Thoracic aorta (tissue), 2 donors: Measurements from ENCODE around the gene REV3L. TPM values are rescaled to one million over a fixed set of nuclear protein-coding genes. Genes with fewer than 3 reads are reported as not detected.
A peak's percentile ranks its signal among the peaks of the same experiment; 100 is the strongest.

Source experiments
- ATAC-seq: fragments of 150-250 bp; one replicate; pipeline ENCODE4 v1.8.0; 2017; ENCODE audit warnings: low read depth; ENCODE audit not compliant: insufficient number of reproducible peaks, low FRiP score
- DNase-seq: peaks from one replicate; pipeline ENCODE4 v3.0.0-alpha.2; 2020; ENCODE audit warnings: low spot score
- H3K27ac ChIP-seq, 2 donors: fragments of 200-600 bp; sonication (generic); 1 replicate in 1 of 2; 2 replicates in 1 of 2; pipeline ENCODE4 v1.5.1; 2016; ENCODE audit warnings: mild to moderate bottlenecking in 2 of 2, moderate library complexity in 2 of 2
- H3K27me3 ChIP-seq: fragments of 200-600 bp; sonication (generic); replicated peaks from 2 replicates; pipeline ENCODE4 v1.6.0; 2016; ENCODE audit warnings: mild to moderate bottlenecking; ENCODE audit not compliant: insufficient read depth
- H3K36me3 ChIP-seq: fragments of 200-600 bp; sonication (generic); one replicate; pipeline ENCODE4 v1.5.1; 2016
- H3K4me1 ChIP-seq, 2 donors: fragments of 200-600 bp; sonication (generic); 1 replicate in 1 of 2; 2 replicates in 1 of 2; pipeline versions ENCODE4 v1.5.1 to v1.6.0; 2016; ENCODE audit warnings: low read depth in 2 of 2, mild to moderate bottlenecking in 1 of 2; ENCODE audit not compliant: control insufficient read depth in 1 of 2
- H3K4me3 ChIP-seq: fragments of 200-600 bp; sonication (generic); 2 replicates; pipeline ENCODE4 v1.5.1; 2016; ENCODE audit warnings: mild to moderate bottlenecking
- H3K9me3 ChIP-seq: fragments of 200-600 bp; sonication (generic); 2 replicates; pipeline ENCODE4 v1.5.1; 2016
- total RNA-seq, 2 donors: library from RNA; depleted of rRNA; stranded (reverse); fragments of >200 nt; gene quantifications; one replicate each; pipeline versions ENCODE4 v1.1.0 to v1.2.3, GENCODE V29; 2016
- TF ChIP-seq, protein P1 (sequence below): fragments of 200-600 bp; sonication (generic); IDR thresholded peaks from one replicate; pipeline ENCODE4 v1.5.1; 2019; ENCODE audit warnings: antibody characterized with exemption

The REV3L gene
- total RNA-seq, 2 donors from 2014 or later, result 25.6 to 59.8 TPM

DNA sequence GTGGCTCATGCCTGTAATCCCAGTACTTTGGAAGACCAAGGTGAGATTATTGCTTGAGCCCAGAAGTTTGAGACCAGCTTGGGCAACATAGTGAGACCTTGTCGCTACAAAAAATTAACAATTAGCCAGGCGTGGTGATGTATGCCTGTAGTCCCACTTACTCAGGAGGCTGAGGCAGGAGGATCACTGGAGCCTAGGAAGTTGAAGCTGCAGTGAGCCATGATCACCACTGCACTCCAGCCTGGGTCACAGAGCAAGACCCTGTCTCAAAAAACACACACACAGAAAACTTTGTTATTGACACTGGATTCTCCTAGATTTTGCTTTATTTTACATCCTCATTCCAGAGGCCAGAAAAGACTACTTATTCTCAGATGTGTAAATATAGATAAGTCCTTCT is 9.5 kb upstream of the REV3L start:
- TF ChIP-seq, protein P1, sequence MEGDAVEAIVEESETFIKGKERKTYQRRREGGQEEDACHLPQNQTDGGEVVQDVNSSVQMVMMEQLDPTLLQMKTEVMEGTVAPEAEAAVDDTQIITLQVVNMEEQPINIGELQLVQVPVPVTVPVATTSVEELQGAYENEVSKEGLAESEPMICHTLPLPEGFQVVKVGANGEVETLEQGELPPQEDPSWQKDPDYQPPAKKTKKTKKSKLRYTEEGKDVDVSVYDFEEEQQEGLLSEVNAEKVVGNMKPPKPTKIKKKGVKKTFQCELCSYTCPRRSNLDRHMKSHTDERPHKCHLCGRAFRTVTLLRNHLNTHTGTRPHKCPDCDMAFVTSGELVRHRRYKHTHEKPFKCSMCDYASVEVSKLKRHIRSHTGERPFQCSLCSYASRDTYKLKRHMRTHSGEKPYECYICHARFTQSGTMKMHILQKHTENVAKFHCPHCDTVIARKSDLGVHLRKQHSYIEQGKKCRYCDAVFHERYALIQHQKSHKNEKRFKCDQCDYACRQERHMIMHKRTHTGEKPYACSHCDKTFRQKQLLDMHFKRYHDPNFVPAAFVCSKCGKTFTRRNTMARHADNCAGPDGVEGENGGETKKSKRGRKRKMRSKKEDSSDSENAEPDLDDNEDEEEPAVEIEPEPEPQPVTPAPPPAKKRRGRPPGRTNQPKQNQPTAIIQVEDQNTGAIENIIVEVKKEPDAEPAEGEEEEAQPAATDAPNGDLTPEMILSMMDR, result no peak
- H3K9me3 ChIP-seq, result no peaks in the 10 kb centered on the region
- no peak for DNase-seq
- ATAC-seq, result no peak
- no peaks in the 10 kb centered on the region for H3K36me3 ChIP-seq
- H3K4me3 ChIP-seq, result no peak overlapping the region
- no peaks in the 10 kb centered on the region for H3K27me3 ChIP-seq
- H3K27ac ChIP-seq, result no peak overlapping the region
- H3K4me1 ChIP-seq, result peaks cover 7 to 21% of the 10 kb centered on the region in 2 donors

DNA sequence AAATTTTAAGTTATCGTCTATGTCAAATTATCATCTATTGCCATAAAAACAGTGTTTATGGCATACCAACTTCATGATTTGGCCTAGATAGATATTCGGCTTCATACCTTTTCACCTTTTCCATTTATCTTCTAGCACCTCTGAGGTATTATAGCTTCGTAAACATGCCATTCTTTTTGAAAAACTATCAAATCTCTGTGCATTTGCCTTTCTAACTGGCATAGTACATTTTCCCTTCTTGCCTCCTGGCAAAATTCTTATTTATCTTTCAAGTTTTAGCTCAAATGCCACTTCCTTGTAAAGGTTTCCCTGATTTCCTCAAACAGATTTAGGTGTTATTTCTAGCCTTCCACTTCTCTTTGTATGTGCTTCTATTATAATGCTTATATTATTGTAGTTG is 7.0 kb upstream of the REV3L start:
- DNase-seq (no peak), ATAC-seq (no peak)
- H3K9me3 ChIP-seq, result no peaks in the 10 kb centered on the region
- TF ChIP-seq, protein P1, result no peak
- no peaks in the 10 kb centered on the region for H3K27me3 ChIP-seq
- H3K27ac ChIP-seq, result no peak overlapping the region
- H3K4me1 ChIP-seq, result peaks cover 8 to 36% of the 10 kb centered on the region in 2 donors
- no peaks in the 10 kb centered on the region for H3K36me3 ChIP-seq
- no peak overlapping the region for H3K4me3 ChIP-seq

GRCh38 chr6:111487661-111488060 is 4.6 kb upstream of the REV3L start:
- DNase-seq (no peak), ATAC-seq (no peak)
- H3K9me3 ChIP-seq, result no peaks in the 10 kb centered on the region
- H3K27ac ChIP-seq, result no peak overlapping the region
- TF ChIP-seq, protein P1, result no peak
- no peak overlapping the region for H3K4me3 ChIP-seq
- peaks cover 11 to 37% of the 10 kb centered on the region in 2 donors for H3K4me1 ChIP-seq
- H3K36me3 ChIP-seq, result no peaks in the 10 kb centered on the region
- no peaks in the 10 kb centered on the region for H3K27me3 ChIP-seq

DNA sequence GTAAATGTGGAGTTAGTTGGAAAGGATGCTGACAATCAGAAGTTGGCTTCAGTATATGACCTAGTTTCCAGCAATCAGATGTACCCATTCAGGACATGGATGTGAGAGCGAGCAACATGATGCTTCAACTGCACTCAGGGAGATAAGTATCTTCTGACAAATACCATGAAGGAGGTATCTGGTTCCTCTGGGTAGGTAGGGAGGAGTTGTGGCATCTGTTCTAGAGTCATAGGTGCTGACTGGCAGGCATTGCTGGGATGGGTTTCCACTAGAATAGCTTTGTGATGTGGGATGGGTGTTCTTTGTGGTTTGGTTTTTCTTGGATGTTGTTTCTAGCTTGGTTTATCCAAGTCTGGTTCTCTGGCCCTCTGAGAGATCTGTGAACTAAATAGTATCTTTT is 3.9 kb upstream of the REV3L start:
- Histone ChIP-seq H3K4me3 (no peak overlapping the region), H3K27me3 (no peaks in the 10 kb centered on the region), H3K4me1 (peaks cover 11 to 37% of the 10 kb centered on the region in 2 donors), H3K9me3 (no peaks in the 10 kb centered on the region), H3K27ac (peak overlapping the region in 1 of 2 donors; percentile 9), H3K36me3 (no peaks in the 10 kb centered on the region)
- ATAC-seq (no peak), DNase-seq (no peak)
- TF ChIP-seq, protein P1, result no peak

DNA sequence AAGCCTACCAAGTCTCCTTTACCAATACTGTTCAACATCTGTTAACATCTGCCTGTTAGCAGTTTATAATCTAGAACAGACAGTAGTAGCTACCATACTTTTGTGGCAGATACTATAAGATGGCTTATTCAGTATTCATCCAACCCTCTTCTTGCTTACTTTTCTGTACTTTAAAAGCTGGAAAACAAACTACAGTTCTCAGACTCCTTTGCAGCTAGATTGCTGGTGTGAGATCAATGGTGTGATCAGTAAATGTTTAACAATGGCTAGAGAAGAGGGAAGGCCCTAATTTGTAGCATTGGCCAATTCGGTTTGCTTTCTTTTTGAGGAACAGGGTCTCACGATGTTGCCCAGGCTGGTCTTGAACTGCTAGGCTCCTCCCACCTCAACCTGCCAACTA is 3.5 kb upstream of the REV3L start:
- ATAC-seq, result no peak
- Histone ChIP-seq H3K27me3 (no peaks in the 10 kb centered on the region), H3K27ac (peak overlapping the region in 1 of 2 donors; percentile 9), H3K9me3 (no peaks in the 10 kb centered on the region), H3K4me1 (peaks cover 11 to 40% of the 10 kb centered on the region in 2 donors), H3K4me3 (no peak overlapping the region), H3K36me3 (no peaks in the 10 kb centered on the region)
- DNase-seq, result no peak
- TF ChIP-seq, protein P1, result no peak
